ENCODE measurements around the gene PDCL3.

DNA sequence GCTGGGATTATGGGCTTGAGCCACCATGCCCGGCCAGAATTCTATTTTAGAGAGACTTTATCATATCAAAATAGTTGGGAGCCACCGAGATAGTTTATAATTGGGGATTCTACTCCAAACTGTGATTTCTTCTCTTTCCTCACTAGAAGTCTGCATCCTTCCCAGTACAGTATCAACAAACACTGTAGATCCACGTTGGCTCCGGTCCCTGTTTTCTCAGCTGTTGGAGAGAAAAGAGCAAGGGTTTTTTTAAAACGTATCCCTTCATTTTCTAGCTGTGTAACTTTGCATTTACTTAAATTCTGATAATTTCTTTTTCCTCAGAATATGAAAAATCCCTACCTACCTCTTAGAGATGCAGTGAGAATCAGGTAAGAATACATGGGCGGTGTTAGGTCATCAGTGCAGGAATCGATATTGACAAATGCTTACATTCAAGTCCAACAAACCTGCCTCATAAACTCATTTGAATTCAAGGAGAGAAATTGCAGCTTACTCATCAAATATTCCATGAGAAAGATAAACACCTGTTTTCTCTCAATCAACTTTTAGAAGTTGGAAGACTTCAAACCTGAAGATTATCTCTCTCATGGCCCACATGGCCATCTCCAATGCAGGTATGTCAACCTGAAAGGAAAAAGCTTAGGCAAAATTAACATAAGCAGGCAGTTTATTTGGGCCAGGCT lies 17.7 kb upstream of the PDCL3 start:
- TF ChIP-seq, protein P1, sequence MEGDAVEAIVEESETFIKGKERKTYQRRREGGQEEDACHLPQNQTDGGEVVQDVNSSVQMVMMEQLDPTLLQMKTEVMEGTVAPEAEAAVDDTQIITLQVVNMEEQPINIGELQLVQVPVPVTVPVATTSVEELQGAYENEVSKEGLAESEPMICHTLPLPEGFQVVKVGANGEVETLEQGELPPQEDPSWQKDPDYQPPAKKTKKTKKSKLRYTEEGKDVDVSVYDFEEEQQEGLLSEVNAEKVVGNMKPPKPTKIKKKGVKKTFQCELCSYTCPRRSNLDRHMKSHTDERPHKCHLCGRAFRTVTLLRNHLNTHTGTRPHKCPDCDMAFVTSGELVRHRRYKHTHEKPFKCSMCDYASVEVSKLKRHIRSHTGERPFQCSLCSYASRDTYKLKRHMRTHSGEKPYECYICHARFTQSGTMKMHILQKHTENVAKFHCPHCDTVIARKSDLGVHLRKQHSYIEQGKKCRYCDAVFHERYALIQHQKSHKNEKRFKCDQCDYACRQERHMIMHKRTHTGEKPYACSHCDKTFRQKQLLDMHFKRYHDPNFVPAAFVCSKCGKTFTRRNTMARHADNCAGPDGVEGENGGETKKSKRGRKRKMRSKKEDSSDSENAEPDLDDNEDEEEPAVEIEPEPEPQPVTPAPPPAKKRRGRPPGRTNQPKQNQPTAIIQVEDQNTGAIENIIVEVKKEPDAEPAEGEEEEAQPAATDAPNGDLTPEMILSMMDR (IDR thresholded peaks at IDR 0.05): no peak
- no peak for TF ChIP-seq EP300 (IDR thresholded peaks at IDR 0.05)
- no peak for TF ChIP-seq POLR2A (IDR thresholded peaks at IDR 0.05)

Data from upper lobe of left lung (tissue), 4 donors.